ENCODE data around the gene CC2D1A. TPM values are rescaled to one million over a fixed set of nuclear protein-coding genes. Genes with fewer than 3 reads are reported as not detected.
"Not testable (repeated sequence)": the region's sequence is repeated elsewhere in the genome, so short reads cannot be mapped to it uniquely, and the experiment has no call there.

Gene CC2D1A
- total and polyA plus RNA-seq, 2 experiments from 2014 or later = 23.1 to 39.7 TPM

DNA sequence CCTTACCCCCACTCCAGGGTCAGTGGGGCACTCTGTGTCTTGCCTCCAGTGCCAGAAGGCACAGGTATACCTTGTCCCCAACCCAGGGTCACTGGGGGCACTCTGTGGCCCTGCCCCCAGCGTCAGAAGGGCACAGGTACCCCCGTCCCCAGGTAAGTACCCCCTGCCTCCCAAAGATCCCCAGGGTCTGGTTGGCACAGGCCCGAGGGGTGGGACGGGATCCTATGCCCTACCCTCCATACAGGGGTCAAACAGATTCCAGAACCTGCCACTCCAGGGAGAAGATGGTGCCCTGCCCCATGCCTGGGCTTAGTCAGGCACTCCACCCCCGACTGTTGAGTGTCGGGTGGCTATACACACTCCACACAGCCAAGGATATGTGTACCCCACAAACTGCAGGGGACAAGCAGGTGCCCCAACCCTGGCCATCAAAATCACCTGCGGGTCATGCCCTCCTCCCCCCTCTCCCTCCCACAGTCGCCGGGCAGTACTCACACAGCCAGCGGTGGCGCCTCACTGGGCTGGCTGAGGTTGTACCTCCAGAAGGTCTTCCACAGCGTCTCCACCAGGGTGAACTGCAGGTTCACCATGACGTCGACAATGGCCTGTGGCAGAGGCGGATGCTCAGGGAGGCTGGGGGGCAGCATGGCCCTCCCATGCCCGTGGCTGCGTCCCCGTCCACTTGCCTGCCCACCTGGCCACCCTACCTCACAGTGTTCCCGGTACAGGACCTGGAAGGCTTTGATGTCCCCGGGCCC, 60.1 kb downstream of the CC2D1A start (continued):
- TF ChIP-seq ZNF114 (CRISPR knock-in tag; IDR thresholded peaks at IDR 0.05) = no peak
- TF ChIP-seq STAT1 (IDR thresholded peaks at IDR 0.05; ENCODE audit: unreplicated experiment) = no peak
- TF ChIP-seq NANOG (IDR thresholded peaks at IDR 0.05; ENCODE audit: borderline replicate concordance) = no peak
- TF ChIP-seq POLR2AphosphoS5 (IDR thresholded peaks at IDR 0.05; ENCODE audit: low read depth) = no peak
- TF ChIP-seq, protein P1, sequence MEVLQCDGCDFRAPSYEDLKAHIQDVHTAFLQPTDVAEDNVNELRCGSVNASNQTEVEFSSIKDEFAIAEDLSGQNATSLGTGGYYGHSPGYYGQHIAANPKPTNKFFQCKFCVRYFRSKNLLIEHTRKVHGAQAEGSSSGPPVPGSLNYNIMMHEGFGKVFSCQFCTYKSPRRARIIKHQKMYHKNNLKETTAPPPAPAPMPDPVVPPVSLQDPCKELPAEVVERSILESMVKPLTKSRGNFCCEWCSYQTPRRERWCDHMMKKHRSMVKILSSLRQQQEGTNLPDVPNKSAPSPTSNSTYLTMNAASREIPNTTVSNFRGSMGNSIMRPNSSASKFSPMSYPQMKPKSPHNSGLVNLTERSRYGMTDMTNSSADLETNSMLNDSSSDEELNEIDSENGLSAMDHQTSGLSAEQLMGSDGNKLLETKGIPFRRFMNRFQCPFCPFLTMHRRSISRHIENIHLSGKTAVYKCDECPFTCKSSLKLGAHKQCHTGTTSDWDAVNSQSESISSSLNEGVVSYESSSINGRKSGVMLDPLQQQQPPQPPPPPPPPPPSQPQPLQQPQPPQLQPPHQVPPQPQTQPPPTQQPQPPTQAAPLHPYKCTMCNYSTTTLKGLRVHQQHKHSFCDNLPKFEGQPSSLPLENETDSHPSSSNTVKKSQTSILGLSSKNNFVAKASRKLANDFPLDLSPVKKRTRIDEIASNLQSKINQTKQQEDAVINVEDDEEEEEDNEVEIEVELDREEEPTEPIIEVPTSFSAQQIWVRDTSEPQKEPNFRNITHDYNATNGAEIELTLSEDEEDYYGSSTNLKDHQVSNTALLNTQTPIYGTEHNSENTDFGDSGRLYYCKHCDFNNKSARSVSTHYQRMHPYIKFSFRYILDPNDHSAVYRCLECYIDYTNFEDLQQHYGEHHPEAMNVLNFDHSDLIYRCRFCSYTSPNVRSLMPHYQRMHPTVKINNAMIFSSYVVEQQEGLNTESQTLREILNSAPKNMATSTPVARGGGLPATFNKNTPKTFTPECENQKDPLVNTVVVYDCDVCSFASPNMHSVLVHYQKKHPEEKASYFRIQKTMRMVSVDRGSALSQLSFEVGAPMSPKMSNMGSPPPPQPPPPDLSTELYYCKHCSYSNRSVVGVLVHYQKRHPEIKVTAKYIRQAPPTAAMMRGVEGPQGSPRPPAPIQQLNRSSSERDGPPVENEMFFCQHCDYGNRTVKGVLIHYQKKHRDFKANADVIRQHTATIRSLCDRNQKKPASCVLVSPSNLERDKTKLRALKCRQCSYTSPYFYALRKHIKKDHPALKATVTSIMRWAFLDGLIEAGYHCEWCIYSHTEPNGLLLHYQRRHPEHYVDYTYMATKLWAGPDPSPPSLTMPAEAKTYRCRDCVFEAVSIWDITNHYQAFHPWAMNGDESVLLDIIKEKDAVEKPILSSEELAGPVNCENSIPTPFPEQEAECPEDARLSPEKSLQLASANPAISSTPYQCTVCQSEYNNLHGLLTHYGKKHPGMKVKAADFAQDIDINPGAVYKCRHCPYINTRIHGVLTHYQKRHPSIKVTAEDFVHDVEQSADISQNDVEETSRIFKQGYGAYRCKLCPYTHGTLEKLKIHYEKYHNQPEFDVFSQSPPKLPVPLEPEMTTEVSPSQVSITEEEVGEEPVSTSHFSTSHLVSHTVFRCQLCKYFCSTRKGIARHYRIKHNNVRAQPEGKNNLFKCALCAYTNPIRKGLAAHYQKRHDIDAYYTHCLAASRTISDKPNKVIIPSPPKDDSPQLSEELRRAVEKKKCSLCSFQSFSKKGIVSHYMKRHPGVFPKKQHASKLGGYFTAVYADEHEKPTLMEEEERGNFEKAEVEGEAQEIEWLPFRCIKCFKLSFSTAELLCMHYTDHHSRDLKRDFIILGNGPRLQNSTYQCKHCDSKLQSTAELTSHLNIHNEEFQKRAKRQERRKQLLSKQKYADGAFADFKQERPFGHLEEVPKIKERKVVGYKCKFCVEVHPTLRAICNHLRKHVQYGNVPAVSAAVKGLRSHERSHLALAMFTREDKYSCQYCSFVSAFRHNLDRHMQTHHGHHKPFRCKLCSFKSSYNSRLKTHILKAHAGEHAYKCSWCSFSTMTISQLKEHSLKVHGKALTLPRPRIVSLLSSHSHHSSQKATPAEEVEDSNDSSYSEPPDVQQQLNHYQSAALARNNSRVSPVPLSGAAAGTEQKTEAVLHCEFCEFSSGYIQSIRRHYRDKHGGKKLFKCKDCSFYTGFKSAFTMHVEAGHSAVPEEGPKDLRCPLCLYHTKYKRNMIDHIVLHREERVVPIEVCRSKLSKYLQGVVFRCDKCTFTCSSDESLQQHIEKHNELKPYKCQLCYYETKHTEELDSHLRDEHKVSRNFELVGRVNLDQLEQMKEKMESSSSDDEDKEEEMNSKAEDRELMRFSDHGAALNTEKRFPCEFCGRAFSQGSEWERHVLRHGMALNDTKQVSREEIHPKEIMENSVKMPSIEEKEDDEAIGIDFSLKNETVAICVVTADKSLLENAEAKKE (CRISPR knock-in tag; IDR thresholded peaks at IDR 0.05) = no peak

DNA sequence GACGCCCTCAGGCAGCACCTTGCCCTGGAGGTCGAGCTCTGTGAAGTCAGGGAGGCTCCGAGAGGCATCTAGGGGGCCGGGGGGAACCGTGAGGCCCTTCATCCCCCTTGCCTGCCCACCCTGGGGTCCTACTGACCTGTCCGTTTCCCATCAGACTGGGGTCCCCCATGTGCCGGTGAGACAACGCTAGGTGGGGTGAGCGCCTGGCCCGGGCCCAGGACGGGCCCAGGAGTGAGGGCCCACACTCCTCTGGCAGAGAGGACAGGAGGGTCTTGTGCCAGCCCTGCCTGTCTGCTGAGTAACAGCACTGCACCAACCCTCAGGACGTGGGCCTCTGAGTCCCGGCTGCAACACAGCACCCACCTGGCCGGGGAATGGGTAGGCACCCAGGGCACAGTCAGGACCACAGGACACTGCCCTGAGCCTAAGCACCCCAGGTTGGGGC, 60.7 kb downstream of the CC2D1A start:
- Mint-ChIP-seq H3K4me1 (peaks cover under 1% of the 10 kb centered on the region), H3K4me3 (no peak overlapping the region), H3K9me3 (no peaks in the 10 kb centered on the region), H3K27ac (no peak overlapping the region), H3K36me3 (ENCODE audit: low read depth) (peaks cover 21% of the 10 kb centered on the region), H3K27me3 (ENCODE audit: insufficient read depth, low read depth, poor library complexity) (peaks cover 20% of the 10 kb centered on the region)
- H3K27me3 ChIP-seq (ENCODE audit: insufficient read depth) = peaks cover 11% of the 10 kb centered on the region
- no peaks in the 10 kb centered on the region for H3K9me2 ChIP-seq (ENCODE audit: insufficient read depth)
- ATAC-seq = no peak
- H3K4me1 ChIP-seq (ENCODE audit: insufficient read depth) = no peaks in the 10 kb centered on the region; the same call in 1 of the 2 replicates
- no peaks in the 10 kb centered on the region for H3K79me2 ChIP-seq (replicated peaks; ENCODE audit: insufficient read depth)
- no peak overlapping the region for H3K27ac ChIP-seq (ENCODE audit: low read depth)
- H3K4me3 ChIP-seq = no peak overlapping the region
- H3F3A ChIP-seq (replicated peaks; ENCODE audit: low read depth) = 0 out of 2 replicates have a peak, but pooled peaks cover 6% of the 10 kb centered on the region
- H4K20me1 ChIP-seq (replicated peaks; ENCODE audit: insufficient read depth) = no peaks in the 10 kb centered on the region
- TF ChIP-seq EZH2phosphoT487 (IDR thresholded peaks at IDR 0.05; ENCODE audit: unreplicated experiment) (no peak), NANOG (IDR thresholded peaks at IDR 0.05; ENCODE audit: borderline replicate concordance) (no peak), ZNF114 (CRISPR knock-in tag; IDR thresholded peaks at IDR 0.05) (no peak)
- TF ChIP-seq, protein P2, sequence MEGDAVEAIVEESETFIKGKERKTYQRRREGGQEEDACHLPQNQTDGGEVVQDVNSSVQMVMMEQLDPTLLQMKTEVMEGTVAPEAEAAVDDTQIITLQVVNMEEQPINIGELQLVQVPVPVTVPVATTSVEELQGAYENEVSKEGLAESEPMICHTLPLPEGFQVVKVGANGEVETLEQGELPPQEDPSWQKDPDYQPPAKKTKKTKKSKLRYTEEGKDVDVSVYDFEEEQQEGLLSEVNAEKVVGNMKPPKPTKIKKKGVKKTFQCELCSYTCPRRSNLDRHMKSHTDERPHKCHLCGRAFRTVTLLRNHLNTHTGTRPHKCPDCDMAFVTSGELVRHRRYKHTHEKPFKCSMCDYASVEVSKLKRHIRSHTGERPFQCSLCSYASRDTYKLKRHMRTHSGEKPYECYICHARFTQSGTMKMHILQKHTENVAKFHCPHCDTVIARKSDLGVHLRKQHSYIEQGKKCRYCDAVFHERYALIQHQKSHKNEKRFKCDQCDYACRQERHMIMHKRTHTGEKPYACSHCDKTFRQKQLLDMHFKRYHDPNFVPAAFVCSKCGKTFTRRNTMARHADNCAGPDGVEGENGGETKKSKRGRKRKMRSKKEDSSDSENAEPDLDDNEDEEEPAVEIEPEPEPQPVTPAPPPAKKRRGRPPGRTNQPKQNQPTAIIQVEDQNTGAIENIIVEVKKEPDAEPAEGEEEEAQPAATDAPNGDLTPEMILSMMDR (conservative IDR thresholded peaks at IDR 0.05; ENCODE audit: low read depth in 2 of 2) = no peak
- TF ChIP-seq, protein P3, sequence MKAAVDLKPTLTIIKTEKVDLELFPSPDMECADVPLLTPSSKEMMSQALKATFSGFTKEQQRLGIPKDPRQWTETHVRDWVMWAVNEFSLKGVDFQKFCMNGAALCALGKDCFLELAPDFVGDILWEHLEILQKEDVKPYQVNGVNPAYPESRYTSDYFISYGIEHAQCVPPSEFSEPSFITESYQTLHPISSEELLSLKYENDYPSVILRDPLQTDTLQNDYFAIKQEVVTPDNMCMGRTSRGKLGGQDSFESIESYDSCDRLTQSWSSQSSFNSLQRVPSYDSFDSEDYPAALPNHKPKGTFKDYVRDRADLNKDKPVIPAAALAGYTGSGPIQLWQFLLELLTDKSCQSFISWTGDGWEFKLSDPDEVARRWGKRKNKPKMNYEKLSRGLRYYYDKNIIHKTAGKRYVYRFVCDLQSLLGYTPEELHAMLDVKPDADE (IDR thresholded peaks at IDR 0.05) = no peak
- no peak for DNase-seq (ENCODE audit: low spot score)
- no peak overlapping the region for H2AFZ ChIP-seq
- H3K4me2 ChIP-seq = no peak overlapping the region
- no peaks in the 10 kb centered on the region for H3K36me3 ChIP-seq (ENCODE audit: insufficient read depth)

DNA sequence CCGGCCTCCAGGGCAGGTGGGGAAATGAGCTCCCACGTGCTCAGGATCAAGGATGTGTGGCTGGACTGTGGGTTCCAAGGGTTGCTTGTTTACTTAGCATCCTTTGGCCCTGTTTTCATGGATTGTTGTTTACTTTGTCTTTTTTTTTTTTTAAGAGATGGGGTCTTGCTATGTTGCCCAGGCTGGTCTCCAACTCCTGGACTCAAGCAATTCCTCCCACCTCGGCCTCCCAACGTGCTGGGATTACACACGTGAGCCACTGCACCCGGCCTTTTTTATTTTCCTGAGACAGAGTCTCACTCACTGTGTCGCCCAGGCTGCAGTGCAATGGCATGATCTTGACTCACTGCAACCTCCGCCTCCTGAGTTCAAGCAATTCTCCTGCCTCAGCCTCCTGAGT, 61.2 kb downstream of the CC2D1A start:
- ATAC-seq; H3K36me3 ChIP-seq (ENCODE audit: insufficient read depth); DNase-seq (ENCODE audit: low spot score); H2AFZ ChIP-seq; H4K20me1 ChIP-seq (replicated peaks; ENCODE audit: insufficient read depth); H3K4me3 ChIP-seq; H3K9me3 Mint-ChIP-seq; H3F3A ChIP-seq (replicated peaks; ENCODE audit: low read depth); H3K4me1 ChIP-seq (ENCODE audit: insufficient read depth); H3K9me2 ChIP-seq (ENCODE audit: insufficient read depth); H3K27ac ChIP-seq (ENCODE audit: low read depth); H3K4me1 Mint-ChIP-seq; H3K27ac Mint-ChIP-seq; H3K4me3 Mint-ChIP-seq; H3K79me2 ChIP-seq (replicated peaks; ENCODE audit: insufficient read depth); H3K4me2 ChIP-seq: not testable (repeated sequence)
- Mint-ChIP-seq H3K27me3 (ENCODE audit: insufficient read depth, low read depth, poor library complexity) (peaks cover 20% of the 10 kb centered on the region), H3K36me3 (ENCODE audit: low read depth) (peaks cover 21% of the 10 kb centered on the region)
- H3K27me3 ChIP-seq (ENCODE audit: insufficient read depth) = peaks cover 11% of the 10 kb centered on the region
